ENCODE results near the gene ASIC1. TPM values are rescaled to one million over a fixed set of nuclear protein-coding genes. Genes with fewer than 3 reads are reported as not detected.

The ASIC1 gene
- total and polyA plus RNA-seq, 4 experiments from 2014 or later: 0.08 to 0.26 TPM; not detected in 2

DNA sequence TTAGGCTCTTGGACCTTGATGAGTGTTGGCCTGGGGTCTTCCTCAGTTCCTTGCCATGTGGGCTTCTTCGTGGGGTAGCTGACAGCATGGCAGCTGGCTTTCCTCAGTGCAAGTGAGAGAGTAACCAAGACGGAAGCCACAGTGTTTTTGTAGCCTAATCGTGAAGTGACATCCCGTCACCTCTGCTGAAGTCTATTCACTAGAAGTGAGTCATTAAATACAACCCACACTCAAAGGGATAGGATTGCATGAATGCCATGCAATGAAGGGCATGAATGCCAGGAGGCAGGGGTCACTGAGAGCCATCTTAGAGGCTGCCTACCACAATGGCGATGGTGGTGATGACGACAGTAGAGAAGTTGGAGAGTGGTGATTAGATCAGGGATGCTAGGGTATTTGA lies 13.5 kb upstream of the ASIC1 start:
- H3K27ac ChIP-seq (ENCODE audit: low read depth, low read length): no peak overlapping the region
- Mint-ChIP-seq H3K27me3 (peaks cover 0 to 6% of the 10 kb centered on the region in 2 donors), H3K9me3 (no peaks in the 10 kb centered on the region), H3K4me3 (no peak overlapping the region), H3K27ac (no peak overlapping the region), H3K36me3 (no peaks in the 10 kb centered on the region), H3K4me1 (peaks cover 0 to 1% (median 0%) of the 10 kb centered on the region in 4 donors)
- no peaks in the 10 kb centered on the region for H3K4me1 ChIP-seq (ENCODE audit: insufficient read depth, low read length)
- no peaks in the 10 kb centered on the region for H3K36me3 ChIP-seq (ENCODE audit: insufficient read depth, low read length)
- H3K27me3 ChIP-seq (ENCODE audit: insufficient read depth, low read length): no peaks in the 10 kb centered on the region
- ChIA-PET CTCF (ENCODE audit: partially characterized antibody) (interaction anchor here (1.0 to 2.6 kb wide), 3 partner anchors 9 to 27 kb away, joined by 3 to 8 read pairs (median 4); no protein-coding TSS in a partner anchor), POLR2A (ENCODE audit: partially characterized antibody) (no interaction called here)
- H3K4me3 ChIP-seq (ENCODE audit: low read length in 2 of 2): no peak overlapping the region
- no peaks in the 10 kb centered on the region for H3K9me3 ChIP-seq (ENCODE audit: control insufficient read depth in 1 of 2, low read length in 2 of 2)
- intact Hi-C loops (cut with micrococcal nuclease): no loop called here
- no peak for DNase-seq

DNA sequence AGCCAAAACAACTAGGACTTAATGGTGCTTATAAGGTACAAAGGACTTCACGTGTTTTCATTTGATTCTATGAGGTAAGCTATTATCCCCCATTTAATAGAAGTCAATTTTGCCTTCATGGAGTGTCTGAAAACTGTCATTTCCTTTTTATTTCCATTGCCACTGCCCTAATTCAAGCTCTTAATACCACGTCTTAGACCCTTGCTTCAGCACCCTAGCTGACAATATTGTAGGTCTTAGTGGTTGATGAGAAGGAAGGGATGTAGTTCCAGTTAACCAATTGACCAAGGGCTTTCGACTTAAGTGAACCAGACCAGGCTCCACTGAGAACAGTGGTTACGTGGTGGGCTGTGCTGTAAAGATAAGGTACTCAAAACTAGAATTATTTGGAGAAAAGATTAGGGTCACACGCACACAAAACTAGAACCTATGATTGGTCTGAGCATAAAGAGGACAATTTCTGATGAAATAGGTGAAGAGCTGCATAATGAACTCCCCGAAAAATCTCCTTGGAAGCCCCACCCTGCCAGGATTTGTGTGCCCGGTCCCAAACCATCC lies 9.6 kb upstream of the ASIC1 start:
- ChIA-PET POLR2A (ENCODE audit: partially characterized antibody) (no interaction called here), CTCF (ENCODE audit: partially characterized antibody) (interaction anchor here (1.3 to 1.5 kb wide), 3 partner anchors 9 to 80 kb away, joined by 4 to 9 read pairs (median 4); no protein-coding TSS in a partner anchor)
- no peaks in the 10 kb centered on the region for H3K9me3 Mint-ChIP-seq
- no peak overlapping the region for H3K4me3 Mint-ChIP-seq
- peaks cover 27 to 29% of the 10 kb centered on the region in 2 donors for H3K27me3 Mint-ChIP-seq
- Histone ChIP-seq H3K4me3 (ENCODE audit: low read length in 2 of 2) (no peak overlapping the region), H3K9me3 (ENCODE audit: control insufficient read depth in 1 of 2, low read length in 2 of 2) (no peaks in the 10 kb centered on the region), H3K4me1 (ENCODE audit: insufficient read depth, low read length) (no peaks in the 10 kb centered on the region), H3K27me3 (ENCODE audit: insufficient read depth, low read length) (peaks cover 16% of the 10 kb centered on the region), H3K27ac (ENCODE audit: low read depth, low read length) (no peak overlapping the region), H3K36me3 (ENCODE audit: insufficient read depth, low read length) (no peaks in the 10 kb centered on the region)
- intact Hi-C loops (cut with micrococcal nuclease): no loop called here
- DNase-seq: no peak
- H3K27ac Mint-ChIP-seq: no peak overlapping the region
- H3K36me3 Mint-ChIP-seq: no peaks in the 10 kb centered on the region
- H3K4me1 Mint-ChIP-seq: no peaks in the 10 kb centered on the region

DNA sequence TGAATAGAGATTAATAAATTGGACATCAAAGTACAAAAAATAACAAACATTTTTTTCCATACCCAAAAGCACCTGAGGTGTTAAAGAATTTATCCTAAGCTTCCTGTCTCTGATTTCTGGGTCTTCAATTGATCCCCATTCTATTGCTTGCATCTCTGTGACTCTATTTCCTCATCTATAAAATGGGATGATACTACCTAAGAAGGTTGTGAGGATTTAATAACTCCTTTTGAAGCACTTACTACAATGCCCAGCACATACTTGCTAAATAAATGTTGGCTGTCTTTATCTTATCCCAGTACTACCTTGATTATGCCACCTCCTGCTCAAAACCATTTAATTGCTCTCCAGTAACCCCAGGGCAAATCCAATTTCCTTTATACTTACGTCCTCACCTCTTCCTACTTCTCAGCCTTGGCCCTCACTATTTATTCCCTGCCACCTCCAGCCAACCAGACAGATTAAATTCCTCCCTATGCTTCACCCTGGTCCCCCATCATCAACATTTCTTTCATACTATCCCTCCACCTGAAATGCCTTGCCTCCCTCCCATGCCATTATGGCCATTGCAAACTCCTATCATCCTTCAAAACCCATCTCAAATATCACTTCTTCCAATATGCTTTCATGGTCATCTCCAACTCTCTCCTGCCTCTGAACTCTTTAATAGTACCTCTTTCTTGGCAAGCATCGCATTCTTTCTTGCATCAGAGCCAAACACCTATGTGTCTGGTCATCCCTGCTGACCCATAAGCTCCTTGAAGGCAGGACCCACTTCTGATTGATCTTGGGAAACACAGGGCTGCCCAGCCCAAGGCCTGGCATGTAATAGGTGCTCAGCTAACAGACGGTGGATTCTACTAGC lies 7.9 kb upstream of the ASIC1 start:
- Mint-ChIP-seq H3K27ac (no peak overlapping the region), H3K4me3 (no peak overlapping the region), H3K4me1 (no peaks in the 10 kb centered on the region), H3K36me3 (no peaks in the 10 kb centered on the region), H3K27me3 (peaks cover 33 to 41% of the 10 kb centered on the region in 2 donors), H3K9me3 (no peaks in the 10 kb centered on the region)
- POLR2A ChIA-PET (ENCODE audit: partially characterized antibody): no interaction called here
- CTCF ChIA-PET (ENCODE audit: partially characterized antibody): interaction anchor here (0.7 to 3.5 kb wide), 4 partner anchors 9 to 307 kb away, joined by 4 to 18 read pairs (median 8); no protein-coding TSS in a partner anchor
- H3K27me3 ChIP-seq (ENCODE audit: insufficient read depth, low read length): peaks cover 16% of the 10 kb centered on the region
- H3K9me3 ChIP-seq (ENCODE audit: control insufficient read depth in 1 of 2, low read length in 2 of 2): no peaks in the 10 kb centered on the region
- intact Hi-C loops (cut with micrococcal nuclease): loop anchor here (10.0 kb wide), 1 partner anchor 185 kb away; no protein-coding TSS in a partner anchor
- no peaks in the 10 kb centered on the region for H3K36me3 ChIP-seq (ENCODE audit: insufficient read depth, low read length)
- H3K4me3 ChIP-seq (ENCODE audit: low read length in 2 of 2): no peak overlapping the region
- DNase-seq: no peak
- H3K27ac ChIP-seq (ENCODE audit: low read depth, low read length): no peak overlapping the region
- no peaks in the 10 kb centered on the region for H3K4me1 ChIP-seq (ENCODE audit: insufficient read depth, low read length)

DNA sequence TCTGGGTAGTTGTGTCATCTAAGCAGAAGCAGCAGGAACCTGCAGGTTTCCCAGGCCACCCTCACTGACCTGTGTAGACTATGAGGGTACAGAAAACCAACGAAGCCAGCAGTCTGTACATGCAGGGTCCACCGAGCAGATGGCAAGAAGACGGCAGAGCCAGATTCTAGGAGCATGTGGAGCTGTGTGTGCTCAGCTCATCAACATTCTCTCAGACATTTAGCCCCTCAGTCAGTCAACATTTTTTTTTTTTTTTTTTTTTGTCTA lies 7.3 kb upstream of the ASIC1 start:
- Mint-ChIP-seq H3K36me3 (no peaks in the 10 kb centered on the region), H3K4me3 (no peak overlapping the region), H3K27me3 (peaks cover 33 to 41% of the 10 kb centered on the region in 2 donors), H3K27ac (no peak overlapping the region), H3K4me1 (no peaks in the 10 kb centered on the region), H3K9me3 (no peaks in the 10 kb centered on the region)
- Histone ChIP-seq H3K4me3 (ENCODE audit: low read length in 2 of 2) (no peak overlapping the region), H3K9me3 (ENCODE audit: control insufficient read depth in 1 of 2, low read length in 2 of 2) (no peaks in the 10 kb centered on the region), H3K4me1 (ENCODE audit: insufficient read depth, low read length) (no peaks in the 10 kb centered on the region), H3K27ac (ENCODE audit: low read depth, low read length) (no peak overlapping the region), H3K36me3 (ENCODE audit: insufficient read depth, low read length) (no peaks in the 10 kb centered on the region), H3K27me3 (ENCODE audit: insufficient read depth, low read length) (peaks cover 16% of the 10 kb centered on the region)
- ChIA-PET CTCF (ENCODE audit: partially characterized antibody) (interaction anchor here (0.7 to 3.5 kb wide), 4 partner anchors 10 to 306 kb away, joined by 4 to 18 read pairs (median 8); no protein-coding TSS in a partner anchor), POLR2A (ENCODE audit: partially characterized antibody) (interaction anchor here (0.7 kb wide), 1 partner anchor 163 kb away, joined by 4 read pairs; no protein-coding TSS in a partner anchor)
- no peak for DNase-seq
- intact Hi-C loops (cut with micrococcal nuclease): loop anchor here (10.0 kb wide), 1 partner anchor 185 kb away; no protein-coding TSS in a partner anchor

DNA sequence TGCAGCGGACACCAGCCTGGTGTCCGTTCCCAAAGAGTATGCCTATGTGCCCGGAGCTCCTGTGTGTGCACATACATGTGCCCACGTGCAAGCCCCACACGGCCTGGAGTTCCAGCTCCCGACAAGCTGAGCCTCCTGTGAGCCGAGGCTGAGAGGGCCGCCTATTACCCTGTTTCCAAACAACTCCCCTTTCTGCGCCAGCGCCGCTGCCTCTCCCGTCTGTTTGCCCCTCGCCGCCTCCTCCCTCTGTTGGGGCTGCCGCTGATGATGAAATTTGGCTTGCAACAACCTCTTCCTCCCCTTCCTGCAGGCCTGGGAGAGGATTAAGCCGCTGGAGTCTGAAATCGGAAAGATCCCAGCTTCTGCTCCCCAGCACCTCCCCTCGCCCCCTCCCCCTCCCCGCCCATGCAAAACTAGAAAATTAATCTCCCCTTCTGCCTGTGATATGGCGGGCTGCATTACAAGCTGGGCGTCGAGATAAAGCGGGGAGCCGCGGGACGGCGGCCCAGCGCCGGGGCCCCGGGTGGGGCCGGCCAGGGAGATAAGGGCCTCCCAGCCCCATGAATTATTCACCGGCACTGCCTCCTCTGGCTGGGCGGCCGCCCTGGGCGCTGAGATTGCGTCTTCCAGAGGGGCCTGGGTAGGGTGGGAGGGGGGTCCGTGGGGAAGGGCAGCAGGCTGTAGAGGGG lies 6.8 kb upstream of the ASIC1 start:
- peaks cover 0 to 1% (median under 1%) of the 10 kb centered on the region in 4 donors for H3K4me1 Mint-ChIP-seq
- H3K27me3 Mint-ChIP-seq: peaks cover 33 to 41% of the 10 kb centered on the region in 2 donors
- no peak overlapping the region for H3K27ac Mint-ChIP-seq
- no peaks in the 10 kb centered on the region for H3K36me3 Mint-ChIP-seq
- no peaks in the 10 kb centered on the region for H3K9me3 Mint-ChIP-seq
- Histone ChIP-seq H3K9me3 (ENCODE audit: control insufficient read depth in 1 of 2, low read length in 2 of 2) (no peaks in the 10 kb centered on the region), H3K27me3 (ENCODE audit: insufficient read depth, low read length) (peaks cover 17% of the 10 kb centered on the region), H3K4me1 (ENCODE audit: insufficient read depth, low read length) (peaks cover 1% of the 10 kb centered on the region), H3K36me3 (ENCODE audit: insufficient read depth, low read length) (no peaks in the 10 kb centered on the region), H3K27ac (ENCODE audit: low read depth, low read length) (no peak overlapping the region), H3K4me3 (ENCODE audit: low read length in 2 of 2) (no peak overlapping the region)
- ChIA-PET POLR2A (ENCODE audit: partially characterized antibody) (interaction anchor here (0.7 kb wide), 1 partner anchor 162 kb away, joined by 4 read pairs; no protein-coding TSS in a partner anchor), CTCF (ENCODE audit: partially characterized antibody) (interaction anchor here (0.7 to 3.5 kb wide), 4 partner anchors 10 to 305 kb away, joined by 4 to 18 read pairs (median 8); no protein-coding TSS in a partner anchor)
- DNase-seq: no peak
- H3K4me3 Mint-ChIP-seq: no peak overlapping the region
- intact Hi-C loops (cut with micrococcal nuclease): loop anchor here (10.0 kb wide), 1 partner anchor 186 kb away; no protein-coding TSS in a partner anchor

DNA sequence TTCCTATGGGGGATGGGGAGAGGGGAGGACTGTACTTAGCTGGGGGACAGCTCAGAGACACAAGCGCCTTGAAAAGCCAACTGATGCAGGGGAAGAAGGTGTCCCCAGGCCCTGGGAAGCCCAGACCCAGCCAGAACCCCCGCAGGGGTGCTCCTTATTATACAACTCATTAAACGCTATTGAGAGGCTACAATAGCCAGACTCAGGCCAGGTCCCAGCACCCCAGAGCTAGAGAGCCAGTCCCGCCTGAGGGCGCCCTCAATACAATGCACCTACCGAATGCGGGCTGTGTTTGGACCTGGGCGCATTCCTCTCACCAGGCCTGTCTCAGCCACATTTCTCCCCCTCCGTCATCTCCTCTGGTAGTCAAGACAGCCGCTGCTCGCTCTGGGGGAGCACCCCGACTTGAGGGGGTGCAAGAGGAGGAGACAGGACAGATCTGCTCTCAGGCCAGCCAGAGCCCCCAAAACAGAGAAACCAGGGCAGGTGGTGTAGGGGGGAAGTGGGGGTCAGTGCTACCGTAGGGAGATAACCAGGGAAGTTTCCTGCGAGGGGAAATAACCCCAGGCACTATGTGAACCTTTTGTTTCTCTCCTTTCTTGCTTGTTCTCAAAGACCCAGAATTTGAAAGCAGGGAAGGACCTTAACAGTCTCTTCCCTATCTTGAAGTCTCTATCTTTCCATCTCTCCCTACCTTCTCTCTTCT lies 6.1 kb upstream of the ASIC1 start:
- H3K27ac Mint-ChIP-seq: peak overlapping the region in 1 of 7 donors; percentile 20
- peaks cover 6 to 8% (median 7%) of the 10 kb centered on the region in 4 donors for H3K4me1 Mint-ChIP-seq
- Histone ChIP-seq H3K27ac (ENCODE audit: low read depth, low read length) (no peak overlapping the region), H3K9me3 (ENCODE audit: control insufficient read depth in 1 of 2, low read length in 2 of 2) (no peaks in the 10 kb centered on the region), H3K36me3 (ENCODE audit: insufficient read depth, low read length) (no peaks in the 10 kb centered on the region), H3K4me3 (ENCODE audit: low read length in 2 of 2) (no peak overlapping the region), H3K4me1 (ENCODE audit: insufficient read depth, low read length) (peaks cover 8% of the 10 kb centered on the region), H3K27me3 (ENCODE audit: insufficient read depth, low read length) (peaks cover 19% of the 10 kb centered on the region)
- CTCF ChIA-PET (ENCODE audit: partially characterized antibody): interaction anchor here (1.0 to 3.5 kb wide), 2 partner anchors 19 to 84 kb away, joined by 3 to 18 read pairs; no protein-coding TSS in a partner anchor
- H3K4me3 Mint-ChIP-seq: peak overlapping the region in 1 of 8 donors; percentile 62
- intact Hi-C loops (cut with micrococcal nuclease): loop anchor here (10.0 kb wide), 1 partner anchor 186 kb away; no protein-coding TSS in a partner anchor
- no peaks in the 10 kb centered on the region for H3K36me3 Mint-ChIP-seq
- H3K27me3 Mint-ChIP-seq: peaks cover 39 to 48% of the 10 kb centered on the region in 2 donors
- no peaks in the 10 kb centered on the region for H3K9me3 Mint-ChIP-seq
- POLR2A ChIA-PET (ENCODE audit: partially characterized antibody): no interaction called here
- no peak for DNase-seq
